ENCODE results near the gene CD96.

Gene CD96

DNA sequence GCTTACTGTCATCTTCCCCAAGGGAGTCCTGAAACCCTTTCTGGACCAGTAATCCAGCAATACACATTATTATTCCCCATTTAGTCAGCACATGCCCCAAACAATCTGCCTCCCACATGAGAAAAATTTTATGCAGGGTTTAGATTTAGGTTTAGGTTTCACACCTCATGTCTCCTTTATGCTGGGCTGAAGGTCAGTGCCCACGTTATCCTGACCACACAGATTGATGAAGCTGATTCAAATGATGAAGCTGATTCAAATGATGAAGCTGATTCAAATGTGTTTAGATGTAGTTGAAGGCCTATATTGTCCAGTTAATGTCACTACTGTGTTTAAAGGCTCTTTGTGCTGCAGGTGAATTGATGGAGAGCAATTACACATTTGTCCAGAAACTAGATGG is 71.3 kb downstream of the CD96 start:
- Histone ChIP-seq H3K79me2 (ENCODE audit: insufficient read depth, low read depth) (no peaks in the 10 kb centered on the region), H3K9ac (no peak overlapping the region), H3K4me2 (no peak overlapping the region), H3K36me3 (ENCODE audit: insufficient read depth) (no peaks in the 10 kb centered on the region), H2AFZ (ENCODE audit: low read depth) (no peak overlapping the region), H3K4me3 (IDR thresholded peaks at IDR 0.05; ENCODE audit: insufficient read depth, low read depth, low read length) (no peak overlapping the region), H4K20me1 (ENCODE audit: insufficient read depth) (no peaks in the 10 kb centered on the region), H3K27ac (no peak overlapping the region), H3K27me3 (ENCODE audit: insufficient read depth, low read depth) (no peaks in the 10 kb centered on the region), H3K4me1 (ENCODE audit: low read depth, poor library complexity, severe bottlenecking) (no peaks in the 10 kb centered on the region)
- TF ChIP-seq, protein P1, sequence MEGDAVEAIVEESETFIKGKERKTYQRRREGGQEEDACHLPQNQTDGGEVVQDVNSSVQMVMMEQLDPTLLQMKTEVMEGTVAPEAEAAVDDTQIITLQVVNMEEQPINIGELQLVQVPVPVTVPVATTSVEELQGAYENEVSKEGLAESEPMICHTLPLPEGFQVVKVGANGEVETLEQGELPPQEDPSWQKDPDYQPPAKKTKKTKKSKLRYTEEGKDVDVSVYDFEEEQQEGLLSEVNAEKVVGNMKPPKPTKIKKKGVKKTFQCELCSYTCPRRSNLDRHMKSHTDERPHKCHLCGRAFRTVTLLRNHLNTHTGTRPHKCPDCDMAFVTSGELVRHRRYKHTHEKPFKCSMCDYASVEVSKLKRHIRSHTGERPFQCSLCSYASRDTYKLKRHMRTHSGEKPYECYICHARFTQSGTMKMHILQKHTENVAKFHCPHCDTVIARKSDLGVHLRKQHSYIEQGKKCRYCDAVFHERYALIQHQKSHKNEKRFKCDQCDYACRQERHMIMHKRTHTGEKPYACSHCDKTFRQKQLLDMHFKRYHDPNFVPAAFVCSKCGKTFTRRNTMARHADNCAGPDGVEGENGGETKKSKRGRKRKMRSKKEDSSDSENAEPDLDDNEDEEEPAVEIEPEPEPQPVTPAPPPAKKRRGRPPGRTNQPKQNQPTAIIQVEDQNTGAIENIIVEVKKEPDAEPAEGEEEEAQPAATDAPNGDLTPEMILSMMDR (conservative IDR thresholded peaks at IDR 0.05; ENCODE audit: low read depth, low read length) = no peak

DNA sequence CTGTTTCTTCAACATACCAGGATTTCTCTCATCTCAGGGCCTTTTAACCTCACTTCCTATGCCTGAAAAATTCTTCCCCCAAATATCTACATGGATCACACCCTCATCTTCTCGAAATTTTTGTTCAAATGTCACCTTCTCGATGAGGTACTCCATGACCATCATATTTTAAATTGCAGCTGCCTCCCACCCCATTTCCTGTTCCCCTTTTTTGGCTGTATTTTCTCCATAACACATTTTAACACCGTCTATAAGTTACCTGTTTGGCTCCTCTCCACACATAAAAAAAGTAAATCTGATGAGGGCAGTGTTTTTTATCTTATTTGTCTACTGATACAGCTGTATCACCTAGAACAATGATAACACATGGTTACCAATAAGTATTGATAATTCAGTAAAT is 73.9 kb downstream of the CD96 start:
- H3K27me3 ChIP-seq (ENCODE audit: insufficient read depth, low read depth) = no peaks in the 10 kb centered on the region
- no peak overlapping the region for H3K4me2 ChIP-seq
- H2AFZ ChIP-seq (ENCODE audit: low read depth) = no peak overlapping the region
- TF ChIP-seq, protein P1 (conservative IDR thresholded peaks at IDR 0.05; ENCODE audit: low read depth, low read length) = no peak
- H3K4me3 ChIP-seq (IDR thresholded peaks at IDR 0.05; ENCODE audit: insufficient read depth, low read depth, low read length) = no peak overlapping the region
- no peaks in the 10 kb centered on the region for H3K4me1 ChIP-seq (ENCODE audit: low read depth, poor library complexity, severe bottlenecking)
- H3K9ac ChIP-seq = no peak overlapping the region
- H3K36me3 ChIP-seq (ENCODE audit: insufficient read depth) = no peaks in the 10 kb centered on the region
- H3K79me2 ChIP-seq (ENCODE audit: insufficient read depth, low read depth) = no peaks in the 10 kb centered on the region
- no peaks in the 10 kb centered on the region for H4K20me1 ChIP-seq (ENCODE audit: insufficient read depth)
- H3K27ac ChIP-seq = no peak overlapping the region

DNA sequence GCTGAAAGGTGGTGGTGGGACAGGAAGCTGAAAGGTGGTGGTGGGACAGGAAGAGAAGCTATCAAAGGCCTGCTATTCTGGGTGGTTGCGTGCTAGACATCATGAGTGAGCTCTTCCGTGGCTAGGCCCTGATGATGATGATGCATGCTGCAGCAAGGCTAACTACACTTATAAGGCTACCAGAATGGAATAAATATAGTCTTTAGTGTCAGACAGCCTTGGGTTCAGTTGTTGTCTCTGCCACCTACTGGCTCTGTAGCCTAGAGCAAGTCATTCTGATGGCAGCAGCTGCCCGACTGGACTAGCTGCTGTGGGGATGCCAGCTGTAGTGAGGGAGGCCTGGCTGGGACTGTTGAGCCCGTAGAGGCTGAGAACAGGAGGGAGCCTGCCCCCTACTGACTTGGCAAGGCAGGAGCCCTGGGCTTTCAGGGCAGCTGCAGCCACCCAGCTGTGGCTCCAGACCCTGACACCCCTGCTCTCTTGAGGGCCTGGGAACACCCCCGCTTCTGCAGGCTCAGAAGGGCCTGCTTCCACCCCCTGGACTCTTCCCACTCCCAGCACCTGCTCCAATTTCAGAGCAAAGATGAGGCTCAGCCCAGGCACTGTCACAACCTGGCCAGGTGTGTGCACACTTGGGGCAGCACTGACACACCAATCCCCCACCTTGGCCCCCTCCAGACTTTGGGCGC is 74.6 kb downstream of the CD96 start:
- H3K27ac ChIP-seq = no peak overlapping the region

DNA sequence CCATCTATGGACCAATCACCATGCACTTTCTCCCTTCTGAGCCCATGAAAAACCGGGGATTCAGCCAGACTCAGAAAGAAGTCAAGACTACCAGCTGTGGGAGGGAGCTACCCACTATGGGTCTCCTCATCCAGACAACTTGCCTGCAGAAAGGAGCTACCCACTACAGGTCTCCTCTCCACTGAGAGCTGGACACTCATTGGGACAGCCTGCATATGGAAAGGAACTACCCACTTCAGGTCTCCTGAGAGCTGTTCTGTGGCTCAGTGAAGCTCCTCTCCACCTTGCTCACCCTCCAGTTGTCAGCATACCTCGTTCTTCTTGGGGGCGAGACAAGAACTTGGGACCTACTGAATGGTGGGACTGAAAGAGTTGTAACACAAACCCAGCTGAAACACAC is 75.4 kb downstream of the CD96 start:
- TF ChIP-seq, protein P1 (conservative IDR thresholded peaks at IDR 0.05; ENCODE audit: low read depth, low read length) = no peak
- H3K36me3 ChIP-seq (ENCODE audit: insufficient read depth) = no peaks in the 10 kb centered on the region

More for the DNA sequence above, 74.6 kb downstream of the CD96 start:
- H3K79me2 ChIP-seq (ENCODE audit: insufficient read depth, low read depth) = no peaks in the 10 kb centered on the region
- TF ChIP-seq, protein P1 (conservative IDR thresholded peaks at IDR 0.05; ENCODE audit: low read depth, low read length) = no peak
- no peak overlapping the region for H3K4me3 ChIP-seq (IDR thresholded peaks at IDR 0.05; ENCODE audit: insufficient read depth, low read depth, low read length)
- H3K36me3 ChIP-seq (ENCODE audit: insufficient read depth) = no peaks in the 10 kb centered on the region
- H2AFZ ChIP-seq (ENCODE audit: low read depth) = no peak overlapping the region
- no peak overlapping the region for H3K4me2 ChIP-seq
- no peaks in the 10 kb centered on the region for H3K4me1 ChIP-seq (ENCODE audit: low read depth, poor library complexity, severe bottlenecking)
- no peak overlapping the region for H3K9ac ChIP-seq
- no peaks in the 10 kb centered on the region for H4K20me1 ChIP-seq (ENCODE audit: insufficient read depth)
- no peaks in the 10 kb centered on the region for H3K27me3 ChIP-seq (ENCODE audit: insufficient read depth, low read depth)

More for the DNA sequence above, 75.4 kb downstream of the CD96 start:
- no peak overlapping the region for H2AFZ ChIP-seq (ENCODE audit: low read depth)
- no peak overlapping the region for H3K4me2 ChIP-seq
- H3K9ac ChIP-seq = no peak overlapping the region
- no peak overlapping the region for H3K4me3 ChIP-seq (IDR thresholded peaks at IDR 0.05; ENCODE audit: insufficient read depth, low read depth, low read length)
- H3K4me1 ChIP-seq (ENCODE audit: low read depth, poor library complexity, severe bottlenecking) = no peaks in the 10 kb centered on the region
- H3K79me2 ChIP-seq (ENCODE audit: insufficient read depth, low read depth) = no peaks in the 10 kb centered on the region
- no peak overlapping the region for H3K27ac ChIP-seq
- H4K20me1 ChIP-seq (ENCODE audit: insufficient read depth) = no peaks in the 10 kb centered on the region
- H3K27me3 ChIP-seq (ENCODE audit: insufficient read depth, low read depth) = no peaks in the 10 kb centered on the region
